GM23338 (cell line): Measurements from ENCODE around the gene ZNF91. TPM values are rescaled to one million over a fixed set of nuclear protein-coding genes. Genes with fewer than 3 reads are reported as not detected.

Source experiments
- ATAC-seq: fragments of 200-7000 bp; cut with Tn5 transposase; 3 replicates; pipeline ENCODE4 v1.9.1; 2020
- DNase-seq: peaks from one replicate; pipeline ENCODE4 v3.0.0-alpha.2; 2015; ENCODE audit warnings: low spot score
- H2AFZ ChIP-seq: fragments of 200-600 bp; sonication (generic); 2 replicates; pipeline ENCODE4 v1.8.0; 2016; ENCODE audit warnings: antibody characterized with exemption, mild to moderate bottlenecking, moderate library complexity
- H3F3A ChIP-seq: fragments of 200-600 bp; sonication (generic); replicated peaks from 2 replicates; pipeline ENCODE4 v1.8.0; 2017; ENCODE audit warnings: antibody characterized with exemption, mixed run types, low read depth
- H3K27ac ChIP-seq: fragments of 200-600 bp; sonication (generic); 2 replicates; pipeline ENCODE4 v1.6.1; 2016; ENCODE audit warnings: low read depth
- H3K27me3 ChIP-seq: fragments of 200-600 bp; sonication (generic); 2 replicates; pipeline ENCODE4 v1.8.0; 2016; ENCODE audit warnings: mild to moderate bottlenecking, mixed run types, moderate library complexity; ENCODE audit not compliant: insufficient read depth
- H3K36me3 ChIP-seq: fragments of 200-600 bp; sonication (generic); 2 replicates; pipeline ENCODE4 v1.8.0; 2016; ENCODE audit warnings: mild to moderate bottlenecking; ENCODE audit not compliant: insufficient read depth
- H3K4me1 ChIP-seq: fragments of 200-600 bp; sonication (generic); 2 replicates; pipeline ENCODE4 v1.8.0; 2016; ENCODE audit warnings: mild to moderate bottlenecking, moderate library complexity; ENCODE audit not compliant: insufficient read depth
- H3K4me2 ChIP-seq: fragments of 200-600 bp; sonication (generic); 2 replicates; pipeline ENCODE4 v1.7.1; 2017; ENCODE audit warnings: mixed run types
- H3K4me3 ChIP-seq: fragments of 200-600 bp; sonication (generic); 2 replicates; pipeline ENCODE4 v1.6.1; 2016; ENCODE audit warnings: mixed run types
- H3K79me2 ChIP-seq: fragments of 200-600 bp; sonication (generic); replicated peaks from 2 replicates; pipeline ENCODE4 v1.8.0; 2017; ENCODE audit warnings: mild to moderate bottlenecking; ENCODE audit not compliant: insufficient read depth
- H3K9me2 ChIP-seq: fragments of 200-600 bp; sonication (generic); 2 replicates; pipeline ENCODE4 v1.8.0; 2017; ENCODE audit not compliant: insufficient read depth
- H4K20me1 ChIP-seq: fragments of 200-600 bp; sonication (generic); replicated peaks from 2 replicates; pipeline ENCODE4 v1.8.0; 2017; ENCODE audit warnings: mild to moderate bottlenecking; ENCODE audit not compliant: insufficient read depth
- H3K27ac Mint-ChIP-seq: 2 replicates; pipeline ENCODE4 v1.8.0; 2020; ENCODE audit warnings: inconsistent platforms, mild to moderate bottlenecking, moderate library complexity, mixed read lengths
- H3K27me3 Mint-ChIP-seq: 3 replicates; pipeline ENCODE4 v1.8.0; 2022; ENCODE audit warnings: low read depth, mild to moderate bottlenecking, moderate library complexity, mixed read lengths, inconsistent platforms; ENCODE audit not compliant: insufficient read depth, poor library complexity
- H3K36me3 Mint-ChIP-seq: 3 replicates; pipeline ENCODE4 v1.8.0; 2021; ENCODE audit warnings: low read depth, mild to moderate bottlenecking, inconsistent platforms, moderate library complexity, mixed read lengths
- H3K4me1 Mint-ChIP-seq: 3 replicates; pipeline ENCODE4 v1.8.0; 2020; ENCODE audit warnings: mild to moderate bottlenecking, inconsistent platforms, mixed read lengths
- H3K4me3 Mint-ChIP-seq: 3 replicates; pipeline ENCODE4 v1.8.0; 2021; ENCODE audit warnings: moderate library complexity, mild to moderate bottlenecking, inconsistent platforms, mixed read lengths
- H3K9me3 Mint-ChIP-seq: 3 replicates; pipeline ENCODE4 v1.8.0; 2020; ENCODE audit warnings: moderate library complexity, mild to moderate bottlenecking, inconsistent platforms, mixed read lengths
- EZH2phosphoT487 ChIP-seq: fragments of 200-600 bp; sonication (generic); IDR thresholded peaks from one replicate; pipeline ENCODE4 v1.8.1; 2018; ENCODE audit warnings: antibody characterized with exemption; ENCODE audit not compliant: unreplicated experiment
- POLR2AphosphoS5 ChIP-seq: IDR thresholded peaks from 2 replicates; pipeline ENCODE4 v1.6.1; 2016; ENCODE audit warnings: antibody characterized with exemption, low read depth
- STAT1 ChIP-seq: IDR thresholded peaks from one replicate; pipeline ENCODE4 v1.6.1; 2016; ENCODE audit warnings: antibody characterized with exemption; ENCODE audit not compliant: unreplicated experiment
- polyA plus RNA-seq: library from polyadenylated mRNA; unstranded; fragments of >200 nt; fragmentation: Nextera tagmentation; extraction: Ambion mirVana; gene quantifications from 2 replicates; pipeline ENCODE4 v1.2.1, GENCODE V29; 2016
- total RNA-seq: library from RNA; depleted of rRNA; stranded (reverse); fragments of >200 nt; shearing (Covaris generic); gene quantifications from 2 replicates; pipeline ENCODE4 v1.2.3, GENCODE V29; 2014
- TF ChIP-seq, protein P1 (sequence below): fragments of 250-450 bp; sonication (Bioruptor Pico); IDR thresholded peaks from 2 replicates; pipeline ENCODE4 v1.5.0; 2020; ENCODE audit warnings: mild to moderate bottlenecking, moderate library complexity
- TF ChIP-seq, protein P2 (sequence below), 2 experiments: fragments of 200-600 bp in 1 of 2; sonication (generic) in 1 of 2; conservative IDR thresholded peaks; 2 replicates each; pipeline versions ENCODE4 v1.5.1 to v1.6.1; 2016 to 2017; ENCODE audit warnings: antibody characterized with exemption in 2 of 2, low read depth in 2 of 2, mild to moderate bottlenecking in 2 of 2, moderate library complexity in 1 of 2

The ZNF91 gene
- total and polyA plus RNA-seq, 2 experiments from 2014 or later, result 23.5 to 51.6 TPM

DNA sequence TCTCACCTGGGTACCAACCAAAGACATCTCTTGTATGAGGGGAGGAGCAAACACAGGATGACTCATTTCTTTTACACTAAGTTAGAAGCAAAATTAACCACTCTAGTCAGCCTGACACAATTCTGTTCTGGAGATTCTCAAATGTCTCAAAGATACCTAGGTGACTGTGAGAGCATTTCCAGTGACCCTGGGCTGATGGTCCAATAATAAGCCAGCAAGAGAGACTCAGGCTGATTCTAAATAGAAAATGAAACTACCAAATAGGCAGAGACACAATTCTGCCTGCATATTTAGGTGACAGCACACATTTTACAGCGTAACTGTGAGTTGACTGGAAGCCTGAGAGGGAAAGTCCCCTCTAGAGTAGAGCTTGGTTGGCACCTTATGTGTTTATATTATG is 16.3 kb downstream of the ZNF91 start (continued):
- TF ChIP-seq, protein P1, sequence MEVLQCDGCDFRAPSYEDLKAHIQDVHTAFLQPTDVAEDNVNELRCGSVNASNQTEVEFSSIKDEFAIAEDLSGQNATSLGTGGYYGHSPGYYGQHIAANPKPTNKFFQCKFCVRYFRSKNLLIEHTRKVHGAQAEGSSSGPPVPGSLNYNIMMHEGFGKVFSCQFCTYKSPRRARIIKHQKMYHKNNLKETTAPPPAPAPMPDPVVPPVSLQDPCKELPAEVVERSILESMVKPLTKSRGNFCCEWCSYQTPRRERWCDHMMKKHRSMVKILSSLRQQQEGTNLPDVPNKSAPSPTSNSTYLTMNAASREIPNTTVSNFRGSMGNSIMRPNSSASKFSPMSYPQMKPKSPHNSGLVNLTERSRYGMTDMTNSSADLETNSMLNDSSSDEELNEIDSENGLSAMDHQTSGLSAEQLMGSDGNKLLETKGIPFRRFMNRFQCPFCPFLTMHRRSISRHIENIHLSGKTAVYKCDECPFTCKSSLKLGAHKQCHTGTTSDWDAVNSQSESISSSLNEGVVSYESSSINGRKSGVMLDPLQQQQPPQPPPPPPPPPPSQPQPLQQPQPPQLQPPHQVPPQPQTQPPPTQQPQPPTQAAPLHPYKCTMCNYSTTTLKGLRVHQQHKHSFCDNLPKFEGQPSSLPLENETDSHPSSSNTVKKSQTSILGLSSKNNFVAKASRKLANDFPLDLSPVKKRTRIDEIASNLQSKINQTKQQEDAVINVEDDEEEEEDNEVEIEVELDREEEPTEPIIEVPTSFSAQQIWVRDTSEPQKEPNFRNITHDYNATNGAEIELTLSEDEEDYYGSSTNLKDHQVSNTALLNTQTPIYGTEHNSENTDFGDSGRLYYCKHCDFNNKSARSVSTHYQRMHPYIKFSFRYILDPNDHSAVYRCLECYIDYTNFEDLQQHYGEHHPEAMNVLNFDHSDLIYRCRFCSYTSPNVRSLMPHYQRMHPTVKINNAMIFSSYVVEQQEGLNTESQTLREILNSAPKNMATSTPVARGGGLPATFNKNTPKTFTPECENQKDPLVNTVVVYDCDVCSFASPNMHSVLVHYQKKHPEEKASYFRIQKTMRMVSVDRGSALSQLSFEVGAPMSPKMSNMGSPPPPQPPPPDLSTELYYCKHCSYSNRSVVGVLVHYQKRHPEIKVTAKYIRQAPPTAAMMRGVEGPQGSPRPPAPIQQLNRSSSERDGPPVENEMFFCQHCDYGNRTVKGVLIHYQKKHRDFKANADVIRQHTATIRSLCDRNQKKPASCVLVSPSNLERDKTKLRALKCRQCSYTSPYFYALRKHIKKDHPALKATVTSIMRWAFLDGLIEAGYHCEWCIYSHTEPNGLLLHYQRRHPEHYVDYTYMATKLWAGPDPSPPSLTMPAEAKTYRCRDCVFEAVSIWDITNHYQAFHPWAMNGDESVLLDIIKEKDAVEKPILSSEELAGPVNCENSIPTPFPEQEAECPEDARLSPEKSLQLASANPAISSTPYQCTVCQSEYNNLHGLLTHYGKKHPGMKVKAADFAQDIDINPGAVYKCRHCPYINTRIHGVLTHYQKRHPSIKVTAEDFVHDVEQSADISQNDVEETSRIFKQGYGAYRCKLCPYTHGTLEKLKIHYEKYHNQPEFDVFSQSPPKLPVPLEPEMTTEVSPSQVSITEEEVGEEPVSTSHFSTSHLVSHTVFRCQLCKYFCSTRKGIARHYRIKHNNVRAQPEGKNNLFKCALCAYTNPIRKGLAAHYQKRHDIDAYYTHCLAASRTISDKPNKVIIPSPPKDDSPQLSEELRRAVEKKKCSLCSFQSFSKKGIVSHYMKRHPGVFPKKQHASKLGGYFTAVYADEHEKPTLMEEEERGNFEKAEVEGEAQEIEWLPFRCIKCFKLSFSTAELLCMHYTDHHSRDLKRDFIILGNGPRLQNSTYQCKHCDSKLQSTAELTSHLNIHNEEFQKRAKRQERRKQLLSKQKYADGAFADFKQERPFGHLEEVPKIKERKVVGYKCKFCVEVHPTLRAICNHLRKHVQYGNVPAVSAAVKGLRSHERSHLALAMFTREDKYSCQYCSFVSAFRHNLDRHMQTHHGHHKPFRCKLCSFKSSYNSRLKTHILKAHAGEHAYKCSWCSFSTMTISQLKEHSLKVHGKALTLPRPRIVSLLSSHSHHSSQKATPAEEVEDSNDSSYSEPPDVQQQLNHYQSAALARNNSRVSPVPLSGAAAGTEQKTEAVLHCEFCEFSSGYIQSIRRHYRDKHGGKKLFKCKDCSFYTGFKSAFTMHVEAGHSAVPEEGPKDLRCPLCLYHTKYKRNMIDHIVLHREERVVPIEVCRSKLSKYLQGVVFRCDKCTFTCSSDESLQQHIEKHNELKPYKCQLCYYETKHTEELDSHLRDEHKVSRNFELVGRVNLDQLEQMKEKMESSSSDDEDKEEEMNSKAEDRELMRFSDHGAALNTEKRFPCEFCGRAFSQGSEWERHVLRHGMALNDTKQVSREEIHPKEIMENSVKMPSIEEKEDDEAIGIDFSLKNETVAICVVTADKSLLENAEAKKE, result no peak
- TF ChIP-seq POLR2AphosphoS5, result no peak
- TF ChIP-seq EZH2phosphoT487, result no peak

DNA sequence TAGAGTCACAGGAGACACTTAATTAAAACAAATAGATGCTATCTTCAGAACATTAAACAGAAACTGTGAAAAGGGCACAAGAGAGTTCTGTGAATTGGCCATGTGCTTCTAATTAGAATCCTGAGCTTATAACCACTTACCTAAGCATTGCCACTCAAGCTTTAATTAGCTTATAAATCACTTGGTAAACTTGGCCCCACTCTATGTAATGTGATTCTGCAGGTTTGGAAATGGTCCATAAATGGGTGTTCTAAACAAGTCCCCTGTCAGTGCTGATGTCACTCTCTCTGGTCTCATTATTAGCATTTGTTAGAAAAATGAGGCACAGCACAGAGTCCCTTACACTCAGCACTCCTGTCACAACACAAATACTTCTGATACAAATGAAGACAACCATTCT is 18.0 kb downstream of the ZNF91 start:
- H4K20me1 ChIP-seq, result peaks cover 28% of the 10 kb centered on the region; the same call in 1 of the 2 replicates
- no peak overlapping the region for H3K4me3 ChIP-seq
- no peaks in the 10 kb centered on the region for H3K27me3 Mint-ChIP-seq
- TF ChIP-seq, protein P2, sequence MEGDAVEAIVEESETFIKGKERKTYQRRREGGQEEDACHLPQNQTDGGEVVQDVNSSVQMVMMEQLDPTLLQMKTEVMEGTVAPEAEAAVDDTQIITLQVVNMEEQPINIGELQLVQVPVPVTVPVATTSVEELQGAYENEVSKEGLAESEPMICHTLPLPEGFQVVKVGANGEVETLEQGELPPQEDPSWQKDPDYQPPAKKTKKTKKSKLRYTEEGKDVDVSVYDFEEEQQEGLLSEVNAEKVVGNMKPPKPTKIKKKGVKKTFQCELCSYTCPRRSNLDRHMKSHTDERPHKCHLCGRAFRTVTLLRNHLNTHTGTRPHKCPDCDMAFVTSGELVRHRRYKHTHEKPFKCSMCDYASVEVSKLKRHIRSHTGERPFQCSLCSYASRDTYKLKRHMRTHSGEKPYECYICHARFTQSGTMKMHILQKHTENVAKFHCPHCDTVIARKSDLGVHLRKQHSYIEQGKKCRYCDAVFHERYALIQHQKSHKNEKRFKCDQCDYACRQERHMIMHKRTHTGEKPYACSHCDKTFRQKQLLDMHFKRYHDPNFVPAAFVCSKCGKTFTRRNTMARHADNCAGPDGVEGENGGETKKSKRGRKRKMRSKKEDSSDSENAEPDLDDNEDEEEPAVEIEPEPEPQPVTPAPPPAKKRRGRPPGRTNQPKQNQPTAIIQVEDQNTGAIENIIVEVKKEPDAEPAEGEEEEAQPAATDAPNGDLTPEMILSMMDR (conservative IDR thresholded peaks at IDR 0.05; ENCODE audit: low read depth in 2 of 2), result no peak
- no peak for TF ChIP-seq STAT1
- peaks cover 67% of the 10 kb centered on the region for H3K36me3 Mint-ChIP-seq
- no peaks in the 10 kb centered on the region; the same call in 1 of the 2 replicates for H3K4me1 ChIP-seq
- peaks cover 27% of the 10 kb centered on the region; the same call in 2 of the 3 replicates for H3K9me3 Mint-ChIP-seq
- ATAC-seq (no peak), DNase-seq (no peak)
- no peak overlapping the region for H2AFZ ChIP-seq
- no peaks in the 10 kb centered on the region for H3K9me2 ChIP-seq
- H3F3A ChIP-seq, result no peaks in the 10 kb centered on the region
- peaks cover 5% of the 10 kb centered on the region; the same call in 2 of the 3 replicates for H3K4me1 Mint-ChIP-seq
- H3K79me2 ChIP-seq, result peaks cover 75% of the 10 kb centered on the region
- H3K27me3 ChIP-seq, result no peaks in the 10 kb centered on the region
- H3K4me3 Mint-ChIP-seq, result no peak overlapping the region
- H3K27ac Mint-ChIP-seq, result no peak overlapping the region
- H3K27ac ChIP-seq, result no peak overlapping the region
- peaks cover 11% of the 10 kb centered on the region; the same call in 1 of the 2 replicates for H3K36me3 ChIP-seq
- H3K4me2 ChIP-seq, result no peak overlapping the region
